ENCODE measurements around the gene RPL26.

- TF ChIP-seq POLR2A (IDR thresholded peaks at IDR 0.05) (no peak), CTCF (IDR thresholded peaks at IDR 0.05) (no peak), POLR2AphosphoS5 (IDR thresholded peaks at IDR 0.05) (no peak), EP300 (IDR thresholded peaks at IDR 0.05) (no peak)
Observed at GRCh38 chr17:8338753-8339140, 44.2 kb downstream of the RPL26 start.
